Measurements from ENCODE around the gene CNTN5.

DNA sequence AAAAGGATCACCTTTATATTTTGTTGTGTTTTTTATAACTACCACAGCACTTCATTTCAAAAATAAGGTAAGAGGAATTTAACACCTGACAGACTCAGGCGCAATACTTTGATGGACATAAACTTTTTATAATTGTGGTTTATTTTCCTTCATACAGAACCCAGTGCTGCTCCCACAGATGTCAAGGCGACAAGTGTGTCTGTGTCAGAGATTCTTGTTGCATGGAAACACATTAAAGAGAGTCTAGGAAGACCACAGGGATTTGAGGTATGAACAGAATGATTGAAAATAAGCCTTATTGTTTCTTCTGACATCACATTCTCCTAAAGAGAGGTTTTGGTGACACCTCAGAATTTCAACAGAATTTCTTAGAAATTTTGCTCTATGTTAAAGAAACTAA lies 1287.5 kb downstream of the CNTN5 start:
- TF ChIP-seq, protein P1, sequence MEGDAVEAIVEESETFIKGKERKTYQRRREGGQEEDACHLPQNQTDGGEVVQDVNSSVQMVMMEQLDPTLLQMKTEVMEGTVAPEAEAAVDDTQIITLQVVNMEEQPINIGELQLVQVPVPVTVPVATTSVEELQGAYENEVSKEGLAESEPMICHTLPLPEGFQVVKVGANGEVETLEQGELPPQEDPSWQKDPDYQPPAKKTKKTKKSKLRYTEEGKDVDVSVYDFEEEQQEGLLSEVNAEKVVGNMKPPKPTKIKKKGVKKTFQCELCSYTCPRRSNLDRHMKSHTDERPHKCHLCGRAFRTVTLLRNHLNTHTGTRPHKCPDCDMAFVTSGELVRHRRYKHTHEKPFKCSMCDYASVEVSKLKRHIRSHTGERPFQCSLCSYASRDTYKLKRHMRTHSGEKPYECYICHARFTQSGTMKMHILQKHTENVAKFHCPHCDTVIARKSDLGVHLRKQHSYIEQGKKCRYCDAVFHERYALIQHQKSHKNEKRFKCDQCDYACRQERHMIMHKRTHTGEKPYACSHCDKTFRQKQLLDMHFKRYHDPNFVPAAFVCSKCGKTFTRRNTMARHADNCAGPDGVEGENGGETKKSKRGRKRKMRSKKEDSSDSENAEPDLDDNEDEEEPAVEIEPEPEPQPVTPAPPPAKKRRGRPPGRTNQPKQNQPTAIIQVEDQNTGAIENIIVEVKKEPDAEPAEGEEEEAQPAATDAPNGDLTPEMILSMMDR (IDR thresholded peaks at IDR 0.05) = no peak
- no peak for TF ChIP-seq POLR2A (IDR thresholded peaks at IDR 0.05)

Data from uterus (tissue), 2 donors.